ENCODE results near the gene KIF22.
"Not testable (repeated sequence)": the region's sequence is repeated elsewhere in the genome, so short reads cannot be mapped to it uniquely, and the experiment has no call there.

The KIF22 gene

DNA sequence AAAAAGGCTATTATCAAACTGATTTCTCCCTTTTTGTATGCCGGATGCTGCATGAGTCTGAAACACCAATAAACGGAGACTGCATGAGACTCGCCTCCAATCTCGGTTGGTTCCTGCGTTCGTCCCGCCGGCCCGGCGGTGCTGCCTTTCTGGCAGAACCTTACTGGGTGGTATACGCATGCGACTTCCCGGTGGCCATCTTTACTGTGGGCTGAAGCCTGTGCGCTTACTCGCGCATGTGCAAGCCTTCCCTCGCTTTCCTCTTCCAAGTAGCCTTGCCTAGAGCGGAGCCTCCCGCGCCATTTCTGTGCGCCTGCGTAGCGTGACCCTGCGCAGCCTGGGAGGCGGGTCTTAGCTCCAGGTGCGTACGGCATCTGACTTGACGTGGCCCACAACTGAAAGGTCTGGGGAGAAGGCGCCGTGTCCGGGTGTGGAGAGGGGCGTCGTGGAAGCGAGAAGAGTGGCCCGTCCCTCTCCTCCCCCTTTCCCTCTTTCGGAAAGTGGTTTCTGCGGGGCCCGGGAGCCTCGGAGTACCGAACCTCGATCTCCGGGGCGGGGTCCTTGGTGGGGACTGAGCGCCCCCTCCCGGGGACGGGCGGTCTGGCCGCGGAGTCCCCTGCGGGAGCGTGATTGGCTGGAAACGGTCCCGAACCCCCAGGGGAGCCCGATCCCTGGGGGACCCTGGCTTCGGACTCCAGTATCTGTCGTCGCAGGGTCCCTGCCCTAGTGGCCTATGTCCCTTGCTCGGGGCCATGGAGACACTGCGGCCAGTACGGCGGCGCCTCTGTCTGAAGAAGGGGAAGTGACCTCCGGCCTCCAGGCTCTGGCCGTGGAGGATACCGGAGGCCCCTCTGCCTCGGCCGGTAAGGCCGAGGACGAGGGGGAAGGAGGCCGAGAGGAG, 25.5 kb downstream of the KIF22 start, which contains the start of gene PAGR1:
TSS of gene PAGR1 (plus strand) at position 360 of the 901 bp plus-strand sequence. CDS start at position 734, 374 bp downstream.
- peak; percentile 97 for DNase-seq

DNA sequence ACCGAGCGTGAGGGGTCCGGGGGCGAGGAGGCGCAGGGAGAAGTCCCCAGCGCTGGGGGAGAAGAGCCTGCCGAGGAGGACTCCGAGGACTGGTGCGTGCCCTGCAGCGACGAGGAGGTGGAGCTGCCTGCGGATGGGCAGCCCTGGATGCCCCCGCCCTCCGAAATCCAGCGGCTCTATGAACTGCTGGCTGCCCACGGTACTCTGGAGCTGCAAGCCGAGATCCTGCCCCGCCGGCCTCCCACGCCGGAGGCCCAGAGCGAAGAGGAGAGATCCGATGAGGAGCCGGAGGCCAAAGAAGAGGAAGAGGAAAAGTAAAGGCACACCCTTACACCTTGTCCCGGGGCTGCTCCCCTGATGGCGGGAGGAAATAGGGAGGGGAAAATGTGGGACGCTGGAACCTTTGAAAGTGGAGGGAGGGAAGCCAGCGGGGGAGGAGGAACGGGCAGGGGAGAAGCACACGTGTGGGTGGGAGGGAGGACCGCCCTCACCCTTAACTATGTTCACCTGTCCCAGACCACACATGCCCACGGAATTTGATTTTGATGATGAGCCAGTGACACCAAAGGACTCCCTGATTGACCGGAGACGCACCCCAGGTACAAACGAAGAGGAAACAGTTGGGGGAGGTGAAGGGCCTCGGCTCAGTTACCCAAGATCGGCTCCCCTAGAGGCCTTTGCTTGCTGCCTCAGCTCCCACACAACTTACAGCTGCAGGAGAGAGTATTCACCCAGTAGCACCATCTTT, 26.3 kb downstream of the KIF22 start:
- DNase-seq, result peak; percentile 57

DNA sequence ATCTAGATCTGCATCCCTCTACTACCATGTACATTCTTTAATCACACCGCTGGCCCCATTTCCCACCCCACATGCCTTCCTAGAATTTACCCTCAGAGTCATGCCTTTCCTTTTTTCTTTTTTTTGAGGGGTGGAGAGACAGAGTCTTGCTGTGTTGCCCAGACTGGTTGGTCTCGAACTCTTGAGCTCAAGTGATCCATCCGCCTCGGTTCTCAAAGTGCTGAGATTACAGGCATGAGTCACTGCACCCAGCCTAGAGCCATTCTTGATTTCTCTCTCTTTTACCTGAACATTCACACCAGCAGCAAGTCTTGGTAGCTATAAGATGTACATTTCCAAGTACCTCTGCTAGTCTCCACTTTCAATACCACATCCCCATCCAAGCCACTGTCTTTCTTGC, 27.5 kb downstream of the KIF22 start:
- no peak for DNase-seq

DNA sequence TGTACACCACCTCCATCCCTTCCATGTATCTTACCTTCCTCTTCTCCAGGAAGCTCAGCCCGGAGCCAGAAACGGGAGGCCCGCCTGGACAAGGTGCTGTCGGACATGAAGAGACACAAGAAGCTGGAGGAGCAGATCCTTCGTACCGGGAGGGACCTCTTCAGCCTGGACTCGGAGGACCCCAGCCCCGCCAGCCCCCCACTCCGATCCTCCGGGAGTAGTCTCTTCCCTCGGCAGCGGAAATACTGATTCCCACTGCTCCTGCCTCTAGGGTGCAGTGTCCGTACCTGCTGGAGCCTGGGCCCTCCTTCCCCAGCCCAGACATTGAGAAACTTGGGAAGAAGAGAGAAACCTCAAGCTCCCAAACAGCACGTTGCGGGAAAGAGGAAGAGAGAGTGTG, 29.0 kb downstream of the KIF22 start:
- DNase-seq, result no peak

DNA sequence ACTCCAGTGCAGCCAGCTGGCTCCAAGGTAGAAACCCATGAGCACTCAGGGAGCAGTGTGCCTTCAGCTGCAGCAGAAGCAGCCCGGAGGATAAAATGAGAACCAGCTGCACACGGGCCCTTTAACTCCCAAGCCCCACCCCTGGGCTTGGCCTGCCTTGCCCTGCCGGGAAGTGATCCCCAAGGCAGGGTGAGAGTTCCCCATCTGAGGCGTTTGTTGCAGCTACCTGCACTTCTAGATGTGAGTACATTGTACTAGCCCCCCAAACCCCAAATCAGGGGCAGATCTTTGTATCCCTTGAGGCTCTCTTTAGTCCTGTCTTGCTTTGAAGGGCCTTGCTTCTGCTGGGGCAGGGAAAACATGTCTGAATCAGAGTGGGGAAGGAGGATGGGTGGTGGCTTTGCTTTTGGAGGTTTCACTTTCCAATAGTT, 29.7 kb downstream of the KIF22 start, which contains the start of gene MVP:
TSS of gene MVP (plus strand) at position 192 of the 431 bp plus-strand sequence. CDS start 10,088 bp downstream, outside the sequence.
- DNase-seq, result peak; percentile 53

DNA sequence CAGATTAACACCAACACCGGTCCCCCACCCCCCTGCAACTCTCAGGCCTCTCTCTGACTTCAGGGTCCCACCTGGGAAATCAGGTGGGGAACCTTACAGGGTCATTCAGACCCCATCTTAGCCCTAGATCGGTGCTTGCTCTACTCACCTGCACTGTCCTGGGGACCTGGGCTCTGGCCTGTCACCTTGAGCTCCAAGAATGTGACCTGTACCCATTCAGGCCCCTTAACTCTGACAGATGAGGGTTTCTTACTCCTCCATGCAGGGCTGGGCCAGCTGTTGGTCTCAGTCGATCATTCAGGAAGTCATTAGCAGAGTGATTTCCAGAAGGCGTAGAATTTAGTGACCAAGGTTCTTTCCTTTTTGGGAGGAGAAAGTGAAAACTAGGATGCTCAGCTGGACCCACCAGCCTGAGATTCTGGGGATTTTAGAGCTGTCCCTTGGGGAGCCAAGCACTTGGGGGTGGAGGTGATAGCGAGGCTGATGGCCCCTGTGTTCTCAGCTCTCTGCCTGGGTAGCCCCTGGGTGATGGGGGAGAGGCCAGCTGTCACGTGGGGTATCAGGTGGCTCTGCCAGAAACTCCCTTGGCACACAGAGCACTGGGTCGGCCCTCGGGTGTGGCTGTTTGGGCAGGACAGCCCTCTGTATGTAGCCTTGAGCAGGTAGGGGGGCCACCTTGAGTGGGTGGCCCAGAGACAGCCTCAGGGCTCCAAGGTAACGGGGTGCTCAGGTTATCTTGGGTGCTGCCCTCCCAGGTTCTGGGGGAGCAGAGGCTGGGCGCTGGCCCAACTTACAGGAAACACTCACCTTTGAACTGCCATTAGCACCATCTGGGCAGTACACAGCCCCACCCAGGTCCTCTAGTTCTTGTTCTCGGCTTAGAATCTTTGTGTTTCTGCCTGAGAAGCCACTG, 30.4 kb downstream of the KIF22 start:
- no peak for DNase-seq

DNA sequence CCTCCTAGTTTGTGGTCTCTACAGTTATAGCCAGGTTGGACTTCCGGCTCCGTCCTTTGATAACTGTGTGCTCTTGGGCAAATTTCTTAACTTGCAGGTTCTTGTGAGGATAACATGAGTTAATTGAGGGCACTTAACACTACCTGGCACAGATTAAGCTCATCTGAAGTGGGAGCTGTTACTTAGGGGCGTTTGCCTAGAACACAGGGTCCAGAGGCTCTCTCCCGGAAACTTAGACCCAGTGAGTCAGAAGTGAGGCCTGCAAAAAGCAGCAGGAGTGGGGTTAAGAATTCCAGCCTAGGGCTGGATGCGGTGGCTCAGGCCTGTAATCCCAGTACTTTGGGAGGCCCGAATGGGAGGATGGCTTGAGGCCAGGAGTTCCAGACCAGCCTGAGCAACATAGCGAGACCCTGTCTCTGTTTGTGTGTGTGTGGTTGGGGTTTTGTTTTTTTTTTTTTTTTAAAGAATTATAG, 31.1 kb downstream of the KIF22 start:
- no peak for DNase-seq

DNA sequence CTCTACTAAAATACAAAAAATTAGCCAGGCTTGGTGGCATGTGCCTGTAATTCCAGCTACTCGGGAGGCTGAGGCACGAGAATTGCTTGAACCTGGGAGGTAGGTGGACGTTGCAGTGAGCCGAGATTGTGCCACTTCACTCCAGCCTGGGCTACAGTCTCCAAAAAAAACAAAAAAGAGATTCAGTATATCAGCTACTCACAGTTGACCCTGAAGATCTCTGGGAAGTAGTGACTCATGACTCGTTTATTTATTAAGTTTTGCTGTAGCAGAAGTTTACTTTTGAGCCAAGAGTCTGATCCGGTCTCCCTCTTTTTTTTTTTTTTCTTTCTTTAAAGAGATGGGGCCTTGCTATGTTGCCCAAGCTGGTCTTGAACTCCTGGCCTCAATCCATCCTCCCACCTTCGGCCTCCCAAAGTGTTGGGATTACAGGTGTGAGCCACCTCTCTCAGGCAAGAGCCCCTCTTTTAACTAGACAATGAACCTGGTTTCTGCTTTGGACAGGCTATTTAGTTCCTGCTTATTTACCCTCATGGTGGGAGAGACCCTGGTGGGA, 34.1 kb downstream of the KIF22 start:
- DNase-seq, result no peak

DNA sequence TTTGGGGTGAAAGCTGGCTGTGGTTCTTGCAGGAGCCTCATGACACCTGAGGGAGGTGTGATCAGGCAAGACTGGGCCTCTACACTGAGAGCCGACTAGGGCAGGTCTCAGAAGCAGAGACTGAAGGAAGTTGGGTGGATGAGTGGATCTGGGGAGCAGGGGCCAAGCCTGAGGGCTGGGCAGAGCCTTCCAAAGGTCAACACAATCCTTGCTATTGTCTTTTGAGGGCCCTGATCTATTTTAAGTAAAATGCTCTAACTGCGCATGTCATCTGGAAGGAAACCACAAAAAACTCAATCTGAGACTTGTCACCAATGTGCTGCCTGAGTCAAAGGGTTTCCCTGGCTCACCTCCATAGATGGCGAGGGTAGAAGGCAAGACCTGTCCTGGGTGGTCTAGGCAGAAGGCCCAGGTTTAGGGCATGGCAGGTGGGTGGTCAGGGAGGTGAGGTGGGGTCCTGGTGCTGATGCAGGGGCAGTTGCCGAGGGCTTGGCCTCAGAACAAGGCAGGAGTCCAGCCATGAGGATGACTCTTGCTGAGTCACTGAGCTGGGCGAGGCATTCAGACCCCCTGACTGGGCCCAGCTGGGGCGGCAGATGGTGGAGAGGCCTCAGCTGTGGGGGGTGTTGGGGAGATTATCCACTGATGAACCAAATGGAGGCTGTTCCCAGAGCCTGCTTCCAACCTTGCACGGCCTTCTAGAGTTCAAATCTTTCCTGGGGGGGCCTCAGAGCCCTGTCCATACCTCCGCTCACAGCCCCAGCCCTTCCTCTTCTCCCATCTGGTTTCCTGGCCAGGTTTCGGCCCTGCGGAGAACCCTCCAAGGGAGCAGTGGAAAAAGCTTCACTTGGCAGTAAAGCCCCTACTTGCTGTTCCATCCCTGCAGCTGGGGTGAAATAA, 34.8 kb downstream of the KIF22 start:
- DNase-seq, result peak; percentile 56

DNA sequence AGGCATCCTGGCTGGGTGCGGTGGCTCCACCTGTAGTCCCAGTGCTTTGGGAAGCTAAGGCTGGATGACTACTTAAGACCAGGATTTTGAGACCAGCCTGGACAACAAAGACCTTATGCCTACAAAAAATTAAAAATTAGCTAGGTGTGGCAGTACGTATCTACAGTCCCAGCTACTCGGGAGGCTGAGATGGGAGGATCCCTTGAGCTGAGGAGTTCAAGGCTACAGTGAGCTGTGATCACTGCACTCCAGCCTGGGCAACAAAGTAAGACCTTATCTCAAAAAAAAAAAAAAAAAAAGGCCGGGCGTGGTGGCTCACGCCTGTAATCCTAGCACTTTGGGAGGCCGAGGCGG, 35.8 kb downstream of the KIF22 start:
- DNase-seq, result no peak

DNA sequence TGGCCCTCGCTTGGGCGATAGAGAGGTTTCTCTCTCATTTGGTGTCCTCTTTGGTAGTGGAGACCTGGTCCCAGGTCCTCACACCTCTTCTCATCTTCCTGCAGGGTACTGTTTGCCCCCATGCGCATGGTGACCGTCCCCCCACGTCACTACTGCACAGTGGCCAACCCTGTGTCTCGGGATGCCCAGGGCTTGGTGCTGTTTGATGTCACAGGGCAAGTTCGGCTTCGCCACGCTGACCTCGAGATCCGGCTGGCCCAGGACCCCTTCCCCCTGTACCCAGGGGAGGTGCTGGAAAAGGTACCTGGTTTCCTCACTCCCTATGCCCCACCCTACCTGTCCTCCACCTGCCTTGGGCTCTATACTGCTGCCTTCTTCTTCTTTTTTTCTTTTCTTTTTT, 40.2 kb downstream of the KIF22 start:
- no peak for DNase-seq

DNA sequence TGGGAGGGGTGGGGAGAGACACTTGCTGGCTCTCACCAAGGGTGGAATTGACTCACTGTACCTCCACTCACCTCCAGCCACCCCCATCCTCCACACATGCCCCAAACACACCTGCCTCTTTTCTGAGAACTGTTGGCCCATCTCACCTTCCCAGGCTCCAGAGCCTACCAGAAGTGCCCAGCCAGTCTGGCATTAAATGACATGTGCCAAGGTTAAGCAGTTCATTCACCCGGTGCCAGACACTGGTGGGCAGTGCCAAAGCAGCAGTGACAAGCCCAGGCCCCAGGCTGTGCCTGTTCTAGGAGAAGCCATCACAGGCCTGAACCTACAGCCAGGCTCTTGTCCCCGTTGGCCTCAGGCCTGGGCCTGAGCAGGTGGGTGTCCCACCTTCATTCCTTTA, 40.9 kb downstream of the KIF22 start:
- DNase-seq, result no peak

DNA sequence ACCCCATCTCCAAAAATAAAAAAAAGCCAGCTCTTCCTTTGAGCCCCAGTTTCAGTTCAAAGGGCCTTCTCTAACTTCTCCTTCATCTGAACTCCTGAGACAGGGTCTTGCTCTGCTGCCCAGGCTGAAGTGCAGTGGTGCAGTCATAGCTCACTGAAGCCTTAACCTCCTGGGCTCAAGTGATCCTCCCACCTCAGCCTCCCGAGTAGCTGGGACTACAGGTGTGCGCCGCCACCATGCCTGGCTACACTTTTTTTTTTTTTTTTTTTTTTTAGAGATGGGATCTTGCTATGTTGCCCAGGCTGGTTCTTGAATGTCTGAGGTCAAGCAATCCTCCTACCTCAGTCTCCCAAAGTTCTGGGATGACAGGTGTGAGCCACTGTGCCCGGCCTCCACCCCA, 42.7 kb downstream of the KIF22 start:
- not testable (repeated sequence) for DNase-seq

DNA sequence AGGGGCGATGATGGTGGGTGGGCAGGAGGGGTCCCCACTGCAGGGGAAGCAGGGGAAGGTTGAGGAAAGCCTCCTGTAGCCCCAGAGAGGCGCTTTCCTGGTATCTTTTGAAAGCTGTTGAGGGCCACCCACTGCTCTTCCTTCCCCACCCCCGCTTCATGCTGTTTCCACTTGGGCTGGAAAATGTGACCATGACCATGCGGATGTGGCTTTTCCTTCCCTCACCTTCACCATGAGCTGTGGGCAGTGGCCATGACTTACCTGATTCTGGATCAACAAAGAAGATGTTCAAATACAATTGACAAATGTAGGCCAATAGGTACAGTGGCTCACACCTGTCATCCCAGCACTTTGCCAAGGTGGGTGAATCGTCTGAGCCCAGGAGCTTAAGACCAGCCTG, 43.5 kb downstream of the KIF22 start:
- no peak for DNase-seq

DNA sequence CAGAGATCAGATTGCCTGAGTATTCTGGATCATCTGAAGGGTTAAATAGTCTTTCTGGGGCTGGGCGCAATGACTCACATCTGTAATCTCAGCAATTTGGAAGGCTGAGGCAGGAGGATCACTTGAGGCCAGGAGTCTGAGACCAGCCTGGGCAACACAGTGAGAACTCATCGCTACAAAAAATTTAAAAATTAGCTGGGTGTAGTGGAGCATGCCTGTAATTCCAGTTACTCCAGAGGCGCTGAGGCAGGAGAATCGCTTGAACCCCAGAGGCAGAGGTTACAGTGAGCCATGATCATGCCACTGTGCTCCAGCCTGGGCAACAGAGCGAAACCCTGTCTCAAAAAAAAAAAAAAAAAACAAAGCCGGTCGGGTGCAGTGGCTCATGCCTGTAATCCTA, 45.4 kb downstream of the KIF22 start:
- DNase-seq, result no peak

DNA sequence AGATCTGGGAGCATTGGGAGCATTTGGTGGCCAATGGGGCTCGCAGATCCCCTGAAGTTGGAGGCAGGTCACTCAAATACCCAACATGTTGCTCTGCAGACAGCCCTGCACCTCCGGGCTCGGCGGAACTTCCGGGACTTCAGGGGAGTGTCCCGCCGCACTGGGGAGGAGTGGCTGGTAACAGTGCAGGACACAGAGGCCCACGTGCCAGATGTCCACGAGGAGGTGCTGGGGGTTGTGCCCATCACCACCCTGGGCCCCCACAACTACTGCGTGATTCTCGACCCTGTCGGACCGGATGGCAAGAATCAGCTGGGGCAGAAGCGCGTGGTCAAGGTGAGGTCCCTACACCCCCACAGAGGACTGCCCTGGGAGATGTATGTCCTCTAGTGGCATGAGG, 46.1 kb downstream of the KIF22 start:
- no peak for DNase-seq

DNA sequence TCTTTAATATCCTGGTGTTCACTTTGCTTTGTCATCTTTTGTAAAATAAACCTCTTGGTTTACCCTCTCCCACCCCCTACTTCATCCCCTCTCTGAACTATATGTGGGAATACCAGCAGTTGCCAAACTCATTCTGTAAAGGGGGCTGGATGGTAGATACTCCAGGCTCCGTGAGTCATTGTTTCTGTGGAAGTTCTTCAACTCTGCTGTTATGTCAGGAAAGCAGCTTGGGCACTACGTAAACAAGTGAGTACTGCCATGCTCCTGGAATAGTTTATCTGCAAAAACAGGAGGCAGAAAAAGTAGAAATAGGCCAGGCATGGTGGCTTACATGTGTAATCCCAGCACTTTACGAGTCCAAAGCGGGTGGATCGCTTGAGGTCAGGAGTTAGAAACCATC, 47.3 kb downstream of the KIF22 start:
- DNase-seq, result no peak

DNA sequence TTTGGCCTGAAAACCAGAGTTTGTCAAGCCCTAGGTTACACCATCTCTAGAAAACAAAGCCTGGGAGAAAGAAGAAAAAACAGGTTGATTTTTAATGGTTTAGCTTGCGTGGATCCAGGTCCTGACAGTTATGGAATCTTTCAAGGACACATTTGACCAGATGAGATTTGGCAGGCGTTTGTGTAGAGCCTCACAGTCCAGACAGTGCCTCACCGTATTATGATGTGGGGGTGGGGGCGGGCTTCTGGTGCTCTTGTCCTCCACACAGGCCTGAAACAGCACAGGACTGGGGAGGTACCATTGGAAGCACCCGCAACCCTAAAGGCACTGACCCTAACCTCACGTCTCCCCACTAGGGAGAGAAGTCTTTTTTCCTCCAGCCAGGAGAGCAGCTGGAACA, 49.3 kb downstream of the KIF22 start:
- DNase-seq, result no peak

DNA sequence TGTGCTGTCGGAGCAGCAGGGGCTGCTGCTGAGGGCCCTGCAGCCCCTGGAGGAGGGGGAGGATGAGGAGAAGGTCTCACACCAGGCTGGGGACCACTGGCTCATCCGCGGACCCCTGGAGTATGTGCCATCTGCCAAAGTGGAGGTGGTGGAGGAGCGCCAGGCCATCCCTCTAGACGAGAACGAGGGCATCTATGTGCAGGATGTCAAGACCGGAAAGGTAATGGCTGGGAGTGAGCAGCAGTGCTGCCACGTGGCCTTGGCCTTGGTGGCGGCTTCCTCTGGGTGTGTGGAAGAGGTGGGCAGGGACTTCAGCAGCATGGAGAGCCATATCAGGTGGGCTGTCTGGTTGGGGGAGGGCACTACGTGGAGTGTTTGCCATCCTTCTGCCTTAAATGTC, 49.7 kb downstream of the KIF22 start:
- DNase-seq, result no peak

DNA sequence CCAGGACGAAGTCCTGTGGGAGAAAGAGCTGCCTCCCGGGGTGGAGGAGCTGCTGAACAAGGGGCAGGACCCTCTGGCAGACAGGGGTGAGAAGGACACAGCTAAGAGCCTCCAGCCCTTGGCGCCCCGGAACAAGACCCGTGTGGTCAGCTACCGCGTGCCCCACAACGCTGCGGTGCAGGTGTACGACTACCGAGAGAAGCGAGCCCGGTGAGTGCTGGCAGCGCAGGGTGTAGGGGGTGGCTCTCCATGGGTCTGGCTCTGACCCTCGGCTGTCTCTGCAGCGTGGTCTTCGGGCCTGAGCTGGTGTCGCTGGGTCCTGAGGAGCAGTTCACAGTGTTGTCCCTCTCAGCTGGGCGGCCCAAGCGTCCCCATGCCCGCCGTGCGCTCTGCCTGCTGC, 51.1 kb downstream of the KIF22 start:
- DNase-seq, result no peak

DNA sequence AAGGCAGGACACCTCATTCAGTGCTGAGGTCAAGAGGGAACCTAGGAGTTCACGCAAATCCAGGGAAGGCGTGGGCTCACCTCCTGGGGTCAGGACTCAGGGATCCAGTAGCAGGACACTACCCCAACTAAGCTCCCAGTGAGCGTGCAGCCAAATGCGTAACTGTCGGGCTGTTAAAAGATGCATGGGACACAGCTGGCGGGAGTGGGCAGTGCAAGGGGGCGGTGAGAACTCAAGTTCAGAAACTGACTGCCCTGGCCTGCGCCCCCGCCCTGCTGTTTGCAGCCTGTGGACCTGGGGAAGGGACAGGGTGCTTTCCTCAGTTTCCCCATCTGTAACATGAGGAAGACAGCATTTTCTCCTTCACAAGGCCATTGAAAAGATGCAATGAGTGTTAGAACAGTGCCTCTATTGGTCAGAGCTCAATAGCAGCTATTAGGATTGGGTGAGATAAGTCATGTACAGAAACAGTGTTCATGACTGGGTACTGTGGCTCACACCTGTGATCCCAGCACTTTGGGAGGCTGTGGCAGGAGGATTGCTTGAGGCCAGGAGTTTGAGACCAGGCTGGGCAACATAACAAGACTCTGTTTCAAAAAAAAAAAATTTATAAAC, 52.3 kb downstream of the KIF22 start:
- DNase-seq, result no peak
